Caco-2 (cell line): ENCODE measurements around the gene GFPT2. TPM values are rescaled to one million over a fixed set of nuclear protein-coding genes. Genes with fewer than 3 reads are reported as not detected.

Experiments used
- Bru-seq: library from RNA; stranded (reverse); fragments of 400-500 nt; gene quantifications from one replicate; lab custom pipeline; 2021; lab: Mats Ljungman, UMichigan
- BruChase-seq, 2 experiments: library from RNA; stranded (reverse); fragments of 400-500 nt; gene quantifications; one replicate each; lab custom pipeline; 2021; lab: Mats Ljungman, UMichigan
- BruUV-seq: library from RNA; stranded (reverse); fragments of 400-500 nt; replicated peaks from 2 replicates; lab custom pipeline; 2021; lab: Mats Ljungman, UMichigan
- CTCF ChIA-PET: fragments of 300-600 bp; sonication (Branson Sonifier 250); formaldehyde crosslinking; loops from one replicate; lab custom pipeline; 2022; ENCODE audit warnings: antibody characterized with exemption; lab: Charles Lee
- POLR2A ChIA-PET: fragments of 300-600 bp; sonication (Branson Sonifier 250); formaldehyde crosslinking; loops from one replicate; lab custom pipeline; 2022; ENCODE audit warnings: antibody characterized with exemption; lab: Charles Lee
- DNase-seq, 2 experiments: peaks; one replicate each; pipeline versions ENCODE4 v3.0.0 to v3.0.0-alpha.2; 2020 to 2022
- H3K27me3 ChIP-seq: replicated peaks from 2 replicates; pipeline ENCODE4 v1.6.0; 2011; ENCODE audit warnings: low read length; ENCODE audit not compliant: control insufficient read depth, insufficient read depth
- H3K36me3 ChIP-seq: 2 replicates; pipeline ENCODE4 v1.5.1; 2011; ENCODE audit warnings: low read length; ENCODE audit not compliant: control insufficient read depth, insufficient read depth
- H3K4me1 ChIP-seq: fragments of 250-450 bp; sonication (Bioruptor Pico); 2 replicates; pipeline ENCODE4 v1.5.1; 2020; ENCODE audit warnings: mild to moderate bottlenecking
- H3K4me3 ChIP-seq: 2 replicates; pipeline ENCODE4 v1.5.1; 2011; ENCODE audit warnings: low read depth, mild to moderate bottlenecking, control low read depth, low read length
- H3K9me3 ChIP-seq: fragments of 250-450 bp; sonication (Bioruptor Pico); 2 replicates; pipeline ENCODE4 v1.5.1; 2020; ENCODE audit warnings: mild to moderate bottlenecking, moderate library complexity
- H3K27ac Mint-ChIP-seq: one replicate; pipeline ENCODE4 v1.8.0; 2022; ENCODE audit warnings: mixed read lengths; ENCODE audit not compliant: unreplicated experiment
- H3K27me3 Mint-ChIP-seq: one replicate; pipeline ENCODE4 v1.8.0; 2022; ENCODE audit warnings: mixed read lengths; ENCODE audit not compliant: insufficient read depth, unreplicated experiment
- H3K36me3 Mint-ChIP-seq: one replicate; pipeline ENCODE4 v1.8.0; 2022; ENCODE audit warnings: mild to moderate bottlenecking, mixed read lengths; ENCODE audit not compliant: insufficient read depth, unreplicated experiment
- H3K4me1 Mint-ChIP-seq: one replicate; pipeline ENCODE4 v1.8.0; 2022; ENCODE audit warnings: low read depth, mixed read lengths; ENCODE audit not compliant: unreplicated experiment
- H3K4me3 Mint-ChIP-seq: one replicate; pipeline ENCODE4 v1.8.0; 2022; ENCODE audit warnings: mild to moderate bottlenecking, moderate library complexity, mixed read lengths; ENCODE audit not compliant: unreplicated experiment
- H3K9me3 Mint-ChIP-seq: one replicate; pipeline ENCODE4 v1.8.0; 2022; ENCODE audit warnings: mixed read lengths; ENCODE audit not compliant: unreplicated experiment
- intact Hi-C: fragments of 100-400 bp; cut with micrococcal nuclease; formaldehyde crosslinking; loops from one replicate; pipeline ENCODE4 v1.10.0; 2022; ENCODE audit not compliant: unreplicated experiment
- long read RNA-seq: library from polyadenylated mRNA; stranded (forward); transcript quantifications from one replicate; pipeline ENCODE4 v2.0.0, GENCODE V29; 2022
- total RNA-seq: library from RNA; stranded (reverse); gene quantifications from 2 replicates; pipeline ENCODE4 v1.2.3, GENCODE V29; 2022
- TF ChIP-seq, protein P1 (sequence below), 2 experiments: fragments of 200-600 bp in 1 of 2; IDR thresholded peaks; 1 replicate in 1 of 2; 2 replicates in 1 of 2; pipeline versions ENCODE4 v1.5.1 to v1.8.0; 2011 to 2022; ENCODE audit warnings: antibody characterized with exemption in 1 of 2, control low read depth in 1 of 2, inconsistent platforms in 1 of 2, low read depth in 1 of 2, low read length in 1 of 2, mild to moderate bottlenecking in 1 of 2, moderate library complexity in 1 of 2; ENCODE audit not compliant: insufficient read depth in 1 of 2, severe bottlenecking in 1 of 2, unreplicated experiment in 1 of 2

Gene GFPT2
- 0.72 and 1.6 TPM in 2 replicates for total RNA-seq
- Bru-seq, nascent RNA: percentile 19 among the genes with signal in this experiment
- BruChase-seq, experiment 1, labeled RNA remaining after a 2-hour chase: percentile 24 among the genes with signal in this experiment
- BruChase-seq, experiment 2, labeled RNA remaining after a 6-hour chase: percentile 26 among the genes with signal in this experiment
- long read RNA-seq, partial matches to known transcripts: 0 of 1 reads
- long read RNA-seq, other reads (novel, unspliced or antisense): 1 of 1 reads

DNA sequence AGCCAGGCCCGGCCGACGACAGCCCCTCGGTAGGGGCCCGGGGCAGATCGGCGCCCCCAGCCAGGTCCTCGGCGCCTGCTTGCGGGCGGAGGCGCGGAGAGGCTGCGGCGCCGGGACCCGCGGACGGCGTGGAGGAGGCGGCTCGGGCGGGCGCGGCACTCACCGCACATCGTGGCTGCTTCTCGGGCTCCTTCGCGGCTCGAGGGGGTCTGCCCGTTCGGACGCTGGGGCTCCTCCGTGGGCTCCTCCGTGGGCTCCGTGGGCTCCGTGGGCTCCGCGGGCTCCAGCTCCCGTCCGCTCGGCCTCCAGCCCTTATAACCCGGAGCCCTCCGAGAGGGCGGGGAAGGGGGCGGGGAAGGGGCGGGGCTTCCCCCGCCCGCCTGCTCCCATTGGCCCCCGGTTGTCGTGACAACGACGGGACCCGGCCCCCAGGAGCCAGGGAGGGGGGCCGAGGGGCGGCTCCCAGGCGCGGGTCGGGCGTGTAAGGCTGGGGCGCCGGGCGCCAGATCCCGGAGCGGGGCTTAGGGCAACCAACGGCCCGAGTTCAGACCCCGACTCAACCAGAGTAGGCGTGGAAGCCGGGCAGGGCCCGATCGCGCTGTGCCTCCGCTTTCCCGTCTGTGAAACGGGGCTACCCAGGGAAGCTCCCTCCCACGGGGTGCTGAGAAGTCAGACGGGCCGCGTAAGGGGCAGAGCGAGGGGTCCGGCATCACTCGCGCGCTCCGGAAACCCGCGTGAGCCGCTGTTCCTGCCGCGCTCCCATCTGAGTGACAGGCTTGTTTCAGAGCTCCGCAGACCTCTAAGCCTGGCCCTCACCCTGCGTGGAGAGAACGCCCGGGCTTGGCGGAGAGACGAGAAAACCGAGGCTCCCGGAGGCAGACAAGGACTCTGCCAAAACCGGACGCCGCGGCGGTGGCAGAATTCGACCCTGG, at the start of gene GFPT2:
GFPT2 (minus strand) TSS at position 289 of the 932 bp plus-strand sequence; CDS start at position 170, 119 bp downstream.
- intact Hi-C loops: loop anchor here (10.0 kb wide), 1 partner anchor 121 kb away; no protein-coding TSS in a partner anchor
- TF ChIP-seq, protein P1, sequence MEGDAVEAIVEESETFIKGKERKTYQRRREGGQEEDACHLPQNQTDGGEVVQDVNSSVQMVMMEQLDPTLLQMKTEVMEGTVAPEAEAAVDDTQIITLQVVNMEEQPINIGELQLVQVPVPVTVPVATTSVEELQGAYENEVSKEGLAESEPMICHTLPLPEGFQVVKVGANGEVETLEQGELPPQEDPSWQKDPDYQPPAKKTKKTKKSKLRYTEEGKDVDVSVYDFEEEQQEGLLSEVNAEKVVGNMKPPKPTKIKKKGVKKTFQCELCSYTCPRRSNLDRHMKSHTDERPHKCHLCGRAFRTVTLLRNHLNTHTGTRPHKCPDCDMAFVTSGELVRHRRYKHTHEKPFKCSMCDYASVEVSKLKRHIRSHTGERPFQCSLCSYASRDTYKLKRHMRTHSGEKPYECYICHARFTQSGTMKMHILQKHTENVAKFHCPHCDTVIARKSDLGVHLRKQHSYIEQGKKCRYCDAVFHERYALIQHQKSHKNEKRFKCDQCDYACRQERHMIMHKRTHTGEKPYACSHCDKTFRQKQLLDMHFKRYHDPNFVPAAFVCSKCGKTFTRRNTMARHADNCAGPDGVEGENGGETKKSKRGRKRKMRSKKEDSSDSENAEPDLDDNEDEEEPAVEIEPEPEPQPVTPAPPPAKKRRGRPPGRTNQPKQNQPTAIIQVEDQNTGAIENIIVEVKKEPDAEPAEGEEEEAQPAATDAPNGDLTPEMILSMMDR (IDR thresholded peaks at IDR 0.05; ENCODE audit: insufficient read depth in 1 of 2, low read depth in 1 of 2, low read length in 1 of 2, severe bottlenecking in 1 of 2, unreplicated experiment in 1 of 2): no peak
- ChIA-PET CTCF (interaction anchor here (0.6 to 0.7 kb wide), 2 partner anchors 256 to 702 kb away, joined by 3 read pairs; no protein-coding TSS in a partner anchor), POLR2A (interaction anchor here (0.6 kb wide), 1 partner anchor 282 kb away, joined by 6 read pairs; no protein-coding TSS in a partner anchor)
- no peaks in the 10 kb centered on the region for H3K9me3 ChIP-seq
- peaks cover 21% of the 10 kb centered on the region for H3K27me3 Mint-ChIP-seq
- H3K9me3 Mint-ChIP-seq: no peaks in the 10 kb centered on the region
- peaks cover 19% of the 10 kb centered on the region for H3K4me1 ChIP-seq
- DNase-seq: peak; percentile 77 to 85
- no peaks in the 10 kb centered on the region for H3K36me3 ChIP-seq
- H3K27ac Mint-ChIP-seq: no peak within 1 kb of the TSS
- no TSS peak for BruUV-seq
- H3K4me3 ChIP-seq: peak within 1 kb of the TSS; percentile 47
- H3K4me1 Mint-ChIP-seq: no peaks in the 10 kb centered on the region
- no peaks in the 10 kb centered on the region for H3K36me3 Mint-ChIP-seq
- peak within 1 kb of the TSS; percentile 57 for H3K4me3 Mint-ChIP-seq
- peaks cover 6% of the 10 kb centered on the region for H3K27me3 ChIP-seq

DNA sequence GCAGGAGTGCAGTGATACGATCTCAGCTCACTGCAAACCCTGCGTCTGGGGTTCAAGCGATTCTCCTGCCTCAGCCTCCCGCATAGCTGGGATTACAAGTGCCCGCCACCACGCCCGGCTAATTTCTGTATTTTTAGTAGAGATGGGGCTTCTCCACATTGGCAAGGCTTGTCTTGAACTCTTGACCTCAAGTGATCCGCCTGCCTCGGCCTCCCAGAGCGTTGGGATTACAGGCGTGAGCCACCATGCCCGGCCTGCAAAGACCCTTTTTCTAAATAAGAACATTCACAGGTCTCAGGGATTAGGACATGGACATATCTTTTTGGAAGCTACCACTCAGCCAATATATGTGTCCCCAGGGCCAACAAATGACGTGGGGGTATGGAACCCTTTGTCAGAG, 49.6 kb upstream of the GFPT2 start:
- H3K4me1 ChIP-seq: no peaks in the 10 kb centered on the region
- Mint-ChIP-seq H3K36me3 (no peaks in the 10 kb centered on the region), H3K27me3 (peaks cover 10% of the 10 kb centered on the region), H3K9me3 (no peaks in the 10 kb centered on the region), H3K4me1 (no peaks in the 10 kb centered on the region), H3K4me3 (no peak overlapping the region), H3K27ac (no peak overlapping the region)
- TF ChIP-seq, protein P1 (IDR thresholded peaks at IDR 0.05; ENCODE audit: insufficient read depth in 1 of 2, low read depth in 1 of 2, low read length in 1 of 2, severe bottlenecking in 1 of 2, unreplicated experiment in 1 of 2): no peak
- no peak for DNase-seq
- no peak overlapping the region for H3K4me3 ChIP-seq
- ChIA-PET POLR2A (no interaction called here), CTCF (no interaction called here)
- H3K36me3 ChIP-seq: no peaks in the 10 kb centered on the region
- H3K27me3 ChIP-seq: no peaks in the 10 kb centered on the region; the same call in none of the 2 replicates
- H3K9me3 ChIP-seq: no peaks in the 10 kb centered on the region
- intact Hi-C loops: no loop called here
- BruUV-seq: no TSS peak

DNA sequence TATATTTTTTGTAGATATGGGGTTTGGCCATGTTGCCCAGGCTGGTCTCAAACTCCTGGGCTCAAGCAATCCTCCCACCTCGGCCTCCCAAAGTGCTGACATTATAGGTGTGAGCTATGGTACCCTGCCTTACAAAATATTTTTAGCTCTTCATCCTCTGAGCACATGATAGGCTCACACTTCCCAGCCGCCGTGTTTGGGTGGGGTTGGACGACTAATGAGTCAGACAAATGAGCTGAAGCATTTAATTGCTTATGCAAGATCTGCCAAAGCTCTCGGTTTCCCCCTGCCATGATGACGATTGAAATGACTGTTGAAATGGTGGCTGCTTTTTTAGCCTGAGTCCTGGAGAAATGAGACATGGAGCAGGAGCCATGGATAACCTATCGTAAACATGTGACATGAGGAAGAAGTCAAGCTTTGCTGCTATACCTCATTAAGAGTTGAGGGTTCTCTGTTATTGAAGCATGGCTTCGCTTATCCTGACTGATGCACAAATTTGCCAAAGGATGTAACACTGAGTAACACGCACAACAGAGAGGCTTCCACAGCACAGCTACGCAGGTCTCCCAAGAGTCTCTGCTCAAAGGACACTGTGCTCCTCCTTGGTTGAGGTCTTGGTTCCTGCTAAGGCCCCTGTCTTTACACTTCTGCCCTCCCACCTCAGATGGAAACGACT, 48.2 kb upstream of the GFPT2 start:
- ChIA-PET POLR2A (no interaction called here), CTCF (no interaction called here)
- peaks cover 4% of the 10 kb centered on the region for H3K27me3 Mint-ChIP-seq
- Histone ChIP-seq H3K4me3 (no peak overlapping the region), H3K36me3 (no peaks in the 10 kb centered on the region), H3K27me3 (no peaks in the 10 kb centered on the region; the same call in none of the 2 replicates), H3K4me1 (no peaks in the 10 kb centered on the region), H3K9me3 (no peaks in the 10 kb centered on the region)
- no peak for DNase-seq
- H3K4me3 Mint-ChIP-seq: no peak overlapping the region
- TF ChIP-seq, protein P1 (IDR thresholded peaks at IDR 0.05; ENCODE audit: insufficient read depth in 1 of 2, low read depth in 1 of 2, low read length in 1 of 2, severe bottlenecking in 1 of 2, unreplicated experiment in 1 of 2): no peak
- no TSS peak for BruUV-seq
- no peak overlapping the region for H3K27ac Mint-ChIP-seq
- no peaks in the 10 kb centered on the region for H3K9me3 Mint-ChIP-seq
- intact Hi-C loops: no loop called here
- no peaks in the 10 kb centered on the region for H3K36me3 Mint-ChIP-seq
- no peaks in the 10 kb centered on the region for H3K4me1 Mint-ChIP-seq
